Thymus (tissue), 11 donors: ENCODE results near the gene KRT34. TPM values are rescaled to one million over a fixed set of nuclear protein-coding genes. Genes with fewer than 3 reads are reported as not detected.

Source experiments
- DNase-seq, 9 donors: peaks; one replicate each; pipeline ENCODE4 v3.0.0-alpha.2; 2013; ENCODE audit warnings: low spot score in 9 of 9, low read depth in 6 of 9, missing footprints in 1 of 9
- H3K27ac ChIP-seq, 2 donors: one replicate each; pipeline ENCODE4 v1.5.1; 2013; ENCODE audit warnings: control low read depth in 1 of 2, low read depth in 1 of 2, low read length in 1 of 2, mild to moderate bottlenecking in 1 of 2, moderate library complexity in 1 of 2
- H3K27me3 ChIP-seq, 2 donors: one replicate each; pipeline ENCODE4 v1.5.1; 2013; ENCODE audit warnings: low read length in 1 of 2; ENCODE audit not compliant: control insufficient read depth in 2 of 2, insufficient read depth in 1 of 2
- H3K36me3 ChIP-seq, 2 donors: one replicate each; pipeline ENCODE4 v1.5.1; 2013; ENCODE audit warnings: low read length in 1 of 2, mild to moderate bottlenecking in 1 of 2, moderate library complexity in 1 of 2; ENCODE audit not compliant: control insufficient read depth in 2 of 2, insufficient read depth in 2 of 2
- H3K4me1 ChIP-seq, 2 donors: one replicate each; pipeline ENCODE4 v1.5.1; 2013; ENCODE audit warnings: low read length in 2 of 2; ENCODE audit not compliant: control insufficient read depth in 2 of 2, insufficient read depth in 2 of 2
- H3K4me3 ChIP-seq, 2 donors: one replicate each; pipeline ENCODE4 v1.5.1; 2013; ENCODE audit warnings: low read length in 2 of 2, control low read depth in 1 of 2, mild to moderate bottlenecking in 1 of 2
- H3K9me3 ChIP-seq, 2 donors: one replicate each; pipeline ENCODE4 v1.5.1; 2013; ENCODE audit warnings: low read length in 1 of 2, mild to moderate bottlenecking in 1 of 2; ENCODE audit not compliant: control insufficient read depth in 2 of 2, insufficient read depth in 1 of 2
- WGBS: extraction: QIAGEN DNeasy Blood & Tissue Kit; methylation state at CpG from one replicate; pipeline ENCODE4 v1.1.7; 2013; 5-methylcytosine and 5-hydroxymethylcytosine counted together
- polyA plus RNA-seq: library from polyadenylated mRNA; stranded (reverse); fragments of 200-250 nt; gene quantifications from one replicate; pipeline ENCODE4 v1.2.3, GENCODE V29; 2013
- total RNA-seq: library from RNA; stranded (reverse); fragments of 120-200 nt; gene quantifications from one replicate; pipeline ENCODE4 v1.2.4, GENCODE V29; 2013
- donor health status: healthy.

KRT34 gene
- total and polyA plus RNA-seq, 2 donors, result 0.52 to 1.5 TPM

DNA sequence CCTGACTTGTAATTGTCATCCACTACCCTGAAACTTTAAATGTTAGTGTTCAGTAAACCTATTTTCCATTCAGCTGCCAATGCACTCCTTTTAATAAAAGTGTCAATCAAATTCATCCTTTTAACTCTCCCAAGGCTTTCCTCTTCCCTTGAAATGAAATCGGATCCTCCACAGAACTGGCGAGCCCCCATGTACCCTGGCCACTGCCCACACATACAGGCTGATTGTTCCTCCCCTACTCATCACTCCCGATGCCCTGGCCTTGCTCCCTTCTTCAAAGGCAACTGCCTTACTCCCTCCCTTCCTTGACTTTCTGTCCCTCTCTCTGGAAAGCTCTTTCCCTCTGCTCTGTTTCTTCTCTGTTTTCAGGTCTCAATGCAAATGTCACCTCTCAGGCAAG, 39.1 kb downstream of the KRT34 start:
- Histone ChIP-seq H3K4me1 (peaks cover 0 to 4% of the 10 kb centered on the region in 2 donors), H3K9me3 (peaks cover 0 to 8% of the 10 kb centered on the region in 2 donors), H3K27me3 (no peaks in the 10 kb centered on the region), H3K36me3 (no peaks in the 10 kb centered on the region), H3K27ac (peak overlapping the region in 1 of 2 donors; percentile 65), H3K4me3 (no peak overlapping the region)
- DNase-seq, result peak in 1 of 9 donors; percentile 3
- 89% methylated on average over 3 of the region's 3 CpGs for WGBS

DNA sequence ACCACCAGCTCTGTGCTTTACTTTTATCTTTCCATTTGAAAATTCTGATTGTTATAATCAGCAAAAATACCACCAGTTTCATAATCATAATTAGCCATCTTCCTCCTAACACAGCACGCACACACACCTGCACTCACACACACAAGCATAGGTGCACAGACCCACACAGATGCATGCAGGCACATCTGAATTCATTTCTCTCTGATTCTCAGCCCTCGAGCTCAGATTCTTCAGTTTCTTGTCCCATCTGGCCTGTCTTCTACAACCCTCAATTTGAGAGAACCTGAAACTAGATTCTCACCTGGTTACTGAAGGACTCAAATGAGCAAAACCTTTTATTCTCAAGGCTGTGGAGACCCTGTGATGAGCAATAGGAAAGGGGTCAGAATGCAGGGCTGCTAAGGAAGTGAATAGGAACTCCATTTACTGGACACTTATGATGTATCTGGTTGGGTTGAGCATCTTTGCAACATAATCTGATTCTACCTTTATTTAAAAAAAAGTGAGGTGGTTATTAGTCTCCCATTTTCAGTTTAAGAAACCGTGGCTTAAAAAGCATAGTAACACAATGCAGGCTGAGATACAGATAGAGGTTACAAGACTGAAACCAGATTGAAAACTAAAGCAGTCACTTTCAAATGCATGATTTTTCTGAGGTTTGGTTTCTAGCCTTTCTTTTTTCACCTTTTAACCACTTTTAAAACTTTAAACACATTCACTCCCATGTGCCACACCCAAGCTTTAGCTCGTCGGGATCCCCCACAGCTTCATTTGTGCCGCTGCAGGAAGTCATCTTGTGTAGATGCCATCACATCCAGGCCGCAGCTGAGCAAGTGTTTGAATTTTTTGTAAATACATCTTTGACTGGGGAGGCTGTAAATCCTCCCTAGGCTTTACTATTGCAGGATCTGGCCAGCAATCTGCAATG, 40.9 kb downstream of the KRT34 start:
- peak in 1 of 9 donors; percentile 10 for DNase-seq
- Histone ChIP-seq H3K4me3 (no peak overlapping the region), H3K4me1 (peaks cover 0 to 4% of the 10 kb centered on the region in 2 donors), H3K36me3 (no peaks in the 10 kb centered on the region), H3K27me3 (no peaks in the 10 kb centered on the region), H3K9me3 (peaks cover 0 to 8% of the 10 kb centered on the region in 2 donors), H3K27ac (peak overlapping the region in 1 of 2 donors; percentile 28)
- WGBS, result 90% methylated on average over 7 of the region's 7 CpGs

DNA sequence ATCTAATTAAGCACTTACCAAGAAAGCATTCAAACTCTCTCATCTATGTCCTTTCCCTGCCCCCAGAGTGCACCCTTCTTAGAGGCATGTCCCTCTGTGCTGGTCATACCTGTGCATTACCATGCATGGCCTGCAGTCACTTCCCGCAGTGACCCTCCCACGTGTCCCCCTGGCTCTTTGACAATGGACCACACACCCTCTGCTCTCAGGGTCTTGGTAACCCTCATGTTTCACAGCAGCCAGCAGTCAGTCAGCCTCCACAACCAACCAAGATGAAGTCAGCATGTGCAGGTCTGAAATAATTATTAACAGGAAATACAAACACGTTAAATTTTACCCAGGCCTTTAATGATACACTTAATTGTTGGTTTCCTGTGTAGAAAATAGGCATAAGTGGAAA, 41.6 kb downstream of the KRT34 start:
- Histone ChIP-seq H3K4me1 (peaks cover 0 to 4% of the 10 kb centered on the region in 2 donors), H3K4me3 (no peak overlapping the region), H3K27ac (peak overlapping the region in 1 of 2 donors; percentile 36), H3K9me3 (peaks cover 0 to 8% of the 10 kb centered on the region in 2 donors), H3K36me3 (no peaks in the 10 kb centered on the region), H3K27me3 (no peaks in the 10 kb centered on the region)
- no peak for DNase-seq
- 59% methylated on average over 3 of the region's 3 CpGs for WGBS

DNA sequence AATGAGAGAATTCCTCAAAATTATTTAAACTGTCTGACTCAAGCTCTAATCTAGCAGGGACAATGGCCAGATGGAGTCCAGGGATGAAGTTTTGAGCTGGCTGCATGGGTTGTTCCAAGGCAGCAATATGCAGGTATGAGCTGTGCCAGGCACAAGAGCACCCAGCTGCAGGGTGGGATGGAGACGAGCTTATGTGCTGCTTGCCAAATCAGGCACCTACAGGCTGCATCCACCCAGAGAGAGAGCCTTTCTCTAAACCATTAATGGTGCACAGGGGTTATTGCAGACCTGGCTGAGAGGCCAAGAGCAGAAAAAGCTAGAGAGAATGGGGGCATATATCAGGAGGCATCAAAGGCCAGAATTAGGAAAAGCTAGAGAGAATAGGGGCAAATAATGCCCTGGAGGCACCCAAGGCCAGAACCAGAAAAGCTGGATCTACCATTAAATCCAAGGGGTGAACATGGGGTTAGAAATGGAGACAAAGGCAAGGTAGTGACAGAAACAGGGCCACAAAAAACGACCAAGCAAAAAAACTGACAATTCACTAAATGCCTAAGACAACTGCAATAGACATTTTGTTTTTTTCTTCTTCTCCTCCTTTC, 42.4 kb downstream of the KRT34 start:
- WGBS, result 76% methylated on average over 2 of the region's 2 CpGs
- H3K9me3 ChIP-seq, result peaks cover 0 to 8% of the 10 kb centered on the region in 2 donors
- no peaks in the 10 kb centered on the region for H3K27me3 ChIP-seq
- no peaks in the 10 kb centered on the region for H3K36me3 ChIP-seq
- no peak for DNase-seq
- H3K4me3 ChIP-seq, result no peak overlapping the region
- H3K27ac ChIP-seq, result peak overlapping the region; percentile 41 to 61
- peaks cover 0 to 4% of the 10 kb centered on the region in 2 donors for H3K4me1 ChIP-seq

DNA sequence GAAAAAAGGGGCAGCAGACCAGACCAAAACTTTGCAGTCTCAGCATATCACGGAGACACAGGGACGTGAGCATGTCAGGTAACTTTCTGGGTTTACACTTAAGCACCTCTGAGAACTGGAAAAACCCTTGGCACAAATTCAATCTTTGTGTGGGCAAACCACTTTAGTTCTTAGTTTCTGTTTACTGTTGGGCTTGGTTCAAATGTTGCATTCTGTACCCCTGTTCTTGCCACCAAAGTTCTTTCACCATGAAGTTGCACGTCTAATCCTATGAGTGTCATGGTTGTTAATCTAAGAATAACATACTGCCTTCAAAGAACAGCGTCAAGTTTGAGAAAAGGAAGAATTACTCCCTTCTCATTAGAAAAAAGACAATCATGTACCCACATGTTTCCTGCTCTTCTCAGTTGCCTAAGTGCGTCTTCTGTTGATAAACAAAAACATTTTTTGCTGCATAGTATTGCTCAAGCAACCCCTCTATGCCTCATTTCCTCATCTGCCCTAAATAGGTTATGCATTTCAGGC, 43.1 kb downstream of the KRT34 start:
- whole genome bisulfite sequencing, result 61% methylated on average over 5 of the region's 5 CpGs
- peaks cover 0 to 8% of the 10 kb centered on the region in 2 donors for H3K9me3 ChIP-seq
- H3K4me1 ChIP-seq, result peaks cover 0 to 4% of the 10 kb centered on the region in 2 donors
- no peak overlapping the region for H3K4me3 ChIP-seq
- peak overlapping the region; percentile 36 to 41 for H3K27ac ChIP-seq
- H3K27me3 ChIP-seq, result no peaks in the 10 kb centered on the region
- DNase-seq, result peak in 1 of 9 donors; percentile 42
- H3K36me3 ChIP-seq, result no peaks in the 10 kb centered on the region

GRCh38 chr17:41335747-41336146, 46.4 kb downstream of the KRT34 start:
- H3K4me3 ChIP-seq, result no peak overlapping the region
- no peaks in the 10 kb centered on the region for H3K9me3 ChIP-seq
- H3K36me3 ChIP-seq, result no peaks in the 10 kb centered on the region
- peaks cover 0 to 4% of the 10 kb centered on the region in 2 donors for H3K4me1 ChIP-seq
- no peak for DNase-seq
- 100% methylated on average over 1 of the region's 1 CpG for WGBS
- no peak overlapping the region for H3K27ac ChIP-seq
- H3K27me3 ChIP-seq, result no peaks in the 10 kb centered on the region

GRCh38 chr17:41334385-41335305, 47.5 kb downstream of the KRT34 start:
- DNase-seq, result no peak
- Histone ChIP-seq H3K9me3 (no peaks in the 10 kb centered on the region), H3K36me3 (no peaks in the 10 kb centered on the region), H3K27ac (no peak overlapping the region), H3K4me3 (no peak overlapping the region), H3K4me1 (peaks cover 0 to 3% of the 10 kb centered on the region in 2 donors), H3K27me3 (no peaks in the 10 kb centered on the region)
- 79% methylated on average over 6 of the region's 6 CpGs for WGBS

DNA sequence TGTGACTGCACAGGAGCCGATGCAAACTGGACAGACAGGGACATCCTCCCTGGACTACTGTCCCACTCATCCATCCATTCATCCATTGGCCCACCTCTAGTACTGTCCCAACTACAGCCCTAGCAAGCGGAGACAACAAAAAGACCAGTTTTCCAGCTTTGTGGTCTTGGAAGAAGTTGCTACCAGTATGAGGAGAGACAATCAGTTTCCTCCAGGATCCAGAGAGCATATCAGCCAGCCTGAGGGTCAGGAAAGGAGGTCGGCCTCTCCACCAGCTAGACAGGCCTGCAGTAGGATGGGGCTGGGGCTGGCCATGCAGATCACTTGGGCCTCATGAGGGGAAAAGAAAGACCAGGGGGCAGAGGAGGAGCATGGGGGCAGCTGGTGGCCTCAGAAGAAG, 48.3 kb downstream of the KRT34 start:
- Histone ChIP-seq H3K4me3 (no peak overlapping the region), H3K27ac (no peak overlapping the region), H3K9me3 (no peaks in the 10 kb centered on the region), H3K4me1 (no peaks in the 10 kb centered on the region), H3K27me3 (no peaks in the 10 kb centered on the region), H3K36me3 (no peaks in the 10 kb centered on the region)
- no peak for DNase-seq
- WGBS, result 96% methylated on average over 3 of the region's 3 CpGs
